Spinal cord (tissue), 10 donors: ENCODE results near the gene RNF169. TPM values are rescaled to one million over a fixed set of nuclear protein-coding genes. Genes with fewer than 3 reads are reported as not detected.
"Not testable (repeated sequence)": the region's sequence is repeated elsewhere in the genome, so short reads cannot be mapped to it uniquely, and the experiment has no call there.

Source experiments
- DNase-seq, 6 donors: peaks; one replicate each; pipeline versions ENCODE4 v3.0.0 to v3.0.0-alpha.2; 2013 to 2015; ENCODE audit warnings: low spot score in 6 of 6, low read depth in 4 of 6
- H3K27ac ChIP-seq: one replicate; pipeline ENCODE4 v1.5.1; 2013; ENCODE audit warnings: low read depth, low read length, control low read depth
- H3K27me3 ChIP-seq: one replicate; pipeline ENCODE4 v1.6.1; 2013; ENCODE audit warnings: low read length; ENCODE audit not compliant: control insufficient read depth, insufficient read depth
- H3K36me3 ChIP-seq: one replicate; pipeline ENCODE4 v1.6.1; 2013; ENCODE audit warnings: low read length; ENCODE audit not compliant: control insufficient read depth, insufficient read depth
- H3K4me1 ChIP-seq: one replicate; pipeline ENCODE4 v1.6.1; 2013; ENCODE audit warnings: low read length; ENCODE audit not compliant: control insufficient read depth, insufficient read depth
- H3K4me3 ChIP-seq: one replicate; pipeline ENCODE4 v1.5.1; 2013; ENCODE audit warnings: low read depth, low read length, control low read depth
- H3K9me3 ChIP-seq: one replicate; pipeline ENCODE4 v1.6.1; 2013; ENCODE audit warnings: low read length; ENCODE audit not compliant: control insufficient read depth, insufficient read depth
- WGBS: methylation state at CpG from one replicate; pipeline ENCODE4 v1.1.5; 2013; ENCODE audit warnings: missing lambda C conversion rate; ENCODE audit not compliant: insufficient coverage; 5-methylcytosine and 5-hydroxymethylcytosine counted together
- polyA plus RNA-seq, 2 donors: library from polyadenylated mRNA; unstranded; fragments of 120-200 nt; gene quantifications; one replicate each; pipeline ENCODE4 v1.2.1, GENCODE V29; 2013; ENCODE audit not compliant: insufficient read length in 2 of 2
- total RNA-seq, 2 donors: library from RNA; depleted of rRNA in 1 of 2; stranded (reverse); fragments of 120-200 nt in 1 of 2; fragments of >200 nt in 1 of 2; gene quantifications; one replicate each; pipeline versions ENCODE4 v1.2.3 to v1.2.4, GENCODE V29; 2013 to 2014
- donor health status: healthy.

The RNF169 gene
- total and polyA plus RNA-seq, 4 donors, result 10.0 to 25.1 (median 17.0) TPM

GRCh38 chr11:74756571-74756970 lies 7.9 kb downstream of the RNF169 start:
- H3K27ac ChIP-seq, result no peak overlapping the region
- no peaks in the 10 kb centered on the region for H3K27me3 ChIP-seq
- no peaks in the 10 kb centered on the region for H3K4me1 ChIP-seq
- H3K4me3 ChIP-seq, result no peak overlapping the region
- no peaks in the 10 kb centered on the region for H3K9me3 ChIP-seq
- no peaks in the 10 kb centered on the region for H3K36me3 ChIP-seq
- DNase-seq, result no peak
- 83% methylated on average over 1 of the region's 1 CpG for WGBS

GRCh38 chr11:74766905-74767304 lies 18.3 kb downstream of the RNF169 start:
- WGBS, result no CpG with 5 or more reads among the region's 1 CpG
- H3K4me3 ChIP-seq, result no peak overlapping the region
- H3K27me3 ChIP-seq, result no peaks in the 10 kb centered on the region
- no peaks in the 10 kb centered on the region for H3K4me1 ChIP-seq
- no peaks in the 10 kb centered on the region for H3K36me3 ChIP-seq
- no peaks in the 10 kb centered on the region for H3K9me3 ChIP-seq
- no peak overlapping the region for H3K27ac ChIP-seq
- no peak for DNase-seq

GRCh38 chr11:74768172-74768651 lies 19.6 kb downstream of the RNF169 start:
- WGBS, result 97% methylated on average over 9 of the region's 9 CpGs
- not testable (repeated sequence) for H3K27me3 ChIP-seq, H3K4me3 ChIP-seq, H3K36me3 ChIP-seq, H3K9me3 ChIP-seq, H3K4me1 ChIP-seq, H3K27ac ChIP-seq, DNase-seq

DNA sequence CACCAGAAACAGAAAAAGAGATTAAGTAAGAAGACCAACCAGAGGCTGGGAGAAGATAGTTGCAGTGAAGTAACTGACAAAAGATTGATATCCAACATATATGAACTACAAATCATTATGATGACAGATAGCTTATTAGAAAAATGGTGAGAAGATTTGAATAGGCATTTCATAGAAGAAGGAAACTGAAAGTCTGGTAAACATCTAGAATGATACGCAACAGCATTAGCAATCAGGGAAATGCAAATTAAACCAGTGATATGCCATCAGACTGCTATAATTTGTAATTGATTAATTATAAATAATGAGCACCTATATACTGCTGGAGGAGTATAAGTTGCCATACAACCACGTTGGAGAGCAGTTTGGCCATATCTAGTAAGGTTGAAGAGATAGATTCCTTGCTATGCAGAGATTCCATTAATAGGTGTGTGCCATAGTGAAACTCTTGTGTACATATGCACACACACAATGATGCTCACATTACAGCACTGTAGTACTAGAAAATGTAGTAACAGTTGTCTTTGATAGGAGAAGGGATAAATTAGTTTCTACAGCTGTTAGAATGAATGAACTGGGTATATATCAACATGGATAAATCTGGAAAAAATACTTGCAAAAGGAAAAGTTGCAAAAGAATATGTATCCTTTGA lies 20.5 kb downstream of the RNF169 start:
- Histone ChIP-seq H3K9me3 (no peaks in the 10 kb centered on the region), H3K27me3 (no peaks in the 10 kb centered on the region), H3K27ac (no peak overlapping the region), H3K4me3 (no peak overlapping the region), H3K36me3 (no peaks in the 10 kb centered on the region), H3K4me1 (no peaks in the 10 kb centered on the region)
- no CpG with 5 or more reads among the region's 2 CpGs for WGBS
- no peak for DNase-seq

DNA sequence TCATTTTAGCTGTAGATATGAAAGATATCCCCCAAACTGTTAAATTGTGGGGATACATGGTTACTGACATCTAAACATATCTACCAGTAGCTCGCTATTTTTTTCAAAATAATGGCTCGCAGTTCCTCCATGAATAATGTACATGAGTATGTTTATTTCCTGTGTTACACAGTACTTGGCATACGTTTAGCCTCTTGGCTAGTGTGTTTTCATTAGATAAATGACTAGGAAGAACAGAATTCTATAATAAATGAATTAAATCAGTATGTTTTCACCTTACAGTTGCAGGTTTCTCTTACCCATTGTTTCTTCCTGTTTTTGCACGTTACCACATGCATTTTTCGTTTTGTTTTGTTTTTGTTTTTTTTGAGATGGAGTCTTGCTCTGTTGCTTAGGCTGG lies 21.8 kb downstream of the RNF169 start:
- no peak overlapping the region for H3K27ac ChIP-seq
- no peaks in the 10 kb centered on the region for H3K36me3 ChIP-seq
- H3K4me1 ChIP-seq, result no peaks in the 10 kb centered on the region
- no peak overlapping the region for H3K4me3 ChIP-seq
- no CpG with 5 or more reads among the region's 5 CpGs for WGBS
- DNase-seq, result no peak
- no peaks in the 10 kb centered on the region for H3K27me3 ChIP-seq
- H3K9me3 ChIP-seq, result no peaks in the 10 kb centered on the region

DNA sequence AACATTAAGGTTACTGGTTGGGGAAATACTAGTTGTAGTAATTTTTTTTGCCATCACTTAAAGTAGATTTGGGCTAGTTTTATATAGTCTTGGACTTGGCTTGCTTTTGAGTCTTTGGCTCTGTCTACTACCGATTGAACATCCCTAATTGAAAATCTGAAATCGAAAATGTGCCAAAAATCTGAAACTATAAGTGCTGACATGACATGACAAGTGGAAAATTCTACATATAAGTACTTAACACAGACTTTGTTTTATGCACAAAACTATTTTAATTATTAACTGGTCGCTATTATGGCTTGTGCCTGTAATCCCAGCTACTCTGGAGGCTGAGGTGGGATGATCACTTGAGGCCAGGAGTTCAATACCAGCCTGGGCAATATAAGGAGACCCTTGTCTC lies 22.5 kb downstream of the RNF169 start:
- WGBS, result no CpG with 5 or more reads among the region's 3 CpGs

DNA sequence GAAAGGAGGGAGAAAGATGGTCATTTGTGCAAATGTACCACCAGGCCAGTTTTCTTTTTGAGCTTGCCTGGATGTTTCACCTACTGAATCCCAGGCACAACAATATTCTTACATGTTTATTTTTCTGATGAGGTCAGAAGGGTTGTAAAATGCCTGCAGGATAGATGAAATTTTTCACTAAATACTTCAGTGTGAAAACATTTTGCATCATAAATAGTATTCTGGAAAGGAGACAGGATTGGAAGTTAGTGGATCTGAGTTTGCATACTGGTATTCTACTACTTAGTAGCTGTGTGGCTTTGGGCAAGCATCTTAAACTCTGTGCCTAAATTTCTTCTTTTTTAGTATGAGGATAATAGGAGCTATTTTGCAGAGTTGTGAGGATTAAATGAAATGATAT lies 24.8 kb downstream of the RNF169 start:
- Histone ChIP-seq H3K9me3 (no peaks in the 10 kb centered on the region), H3K27ac (no peak overlapping the region), H3K27me3 (no peaks in the 10 kb centered on the region), H3K4me3 (no peak overlapping the region), H3K36me3 (no peaks in the 10 kb centered on the region), H3K4me1 (no peaks in the 10 kb centered on the region)
- no peak for DNase-seq

More for the DNA sequence above, 22.5 kb downstream of the RNF169 start:
- no peaks in the 10 kb centered on the region for H3K27me3 ChIP-seq
- no peaks in the 10 kb centered on the region for H3K9me3 ChIP-seq
- no peaks in the 10 kb centered on the region for H3K4me1 ChIP-seq
- no peak overlapping the region for H3K27ac ChIP-seq
- no peak for DNase-seq
- H3K4me3 ChIP-seq, result no peak overlapping the region
- no peaks in the 10 kb centered on the region for H3K36me3 ChIP-seq

DNA sequence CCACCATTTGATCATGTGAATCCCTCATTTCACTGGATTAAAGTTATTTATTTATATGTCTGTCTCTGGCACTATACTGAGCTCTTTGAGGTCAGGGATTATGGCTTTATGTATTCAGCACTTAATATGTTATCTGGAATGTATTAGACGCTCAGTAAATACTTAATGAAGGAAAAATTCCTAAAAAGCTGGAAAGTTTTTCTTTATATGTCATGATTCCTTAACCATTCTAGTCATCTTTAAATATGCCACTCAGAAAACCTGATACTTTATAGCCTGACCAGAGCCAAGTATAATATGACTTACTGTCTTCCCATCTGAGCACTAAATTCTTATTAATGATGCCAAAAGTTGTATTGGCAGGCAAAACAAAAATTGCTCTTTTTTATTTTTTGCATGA lies 27.1 kb downstream of the RNF169 start:
- no peaks in the 10 kb centered on the region for H3K36me3 ChIP-seq
- H3K9me3 ChIP-seq, result no peaks in the 10 kb centered on the region
- WGBS, result no CpG with 5 or more reads among the region's 1 CpG
- no peak overlapping the region for H3K4me3 ChIP-seq
- no peaks in the 10 kb centered on the region for H3K27me3 ChIP-seq
- no peak overlapping the region for H3K27ac ChIP-seq
- no peak for DNase-seq
- no peaks in the 10 kb centered on the region for H3K4me1 ChIP-seq

DNA sequence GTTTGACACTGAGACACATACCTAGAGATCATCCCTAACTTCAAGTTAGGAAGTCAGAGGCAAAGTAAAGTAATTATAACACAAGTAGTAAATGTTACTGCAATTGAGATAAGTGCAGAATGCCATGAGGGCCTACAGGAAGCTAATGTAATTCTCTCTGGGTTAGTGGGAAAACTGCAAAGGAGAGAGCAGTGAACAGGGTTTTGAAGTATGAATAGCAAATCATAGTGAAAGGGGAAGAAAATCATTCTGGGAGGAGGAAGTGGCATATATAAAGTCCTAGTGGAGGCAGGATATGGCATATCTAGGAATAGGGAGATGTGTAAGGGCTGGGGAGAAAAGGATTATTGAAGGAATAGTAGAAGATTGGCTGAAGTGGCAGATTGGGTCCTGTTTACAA lies 27.9 kb downstream of the RNF169 start:
- no peaks in the 10 kb centered on the region for H3K27me3 ChIP-seq
- H3K4me3 ChIP-seq, result no peak overlapping the region
- DNase-seq, result no peak
- H3K27ac ChIP-seq, result no peak overlapping the region
- no peaks in the 10 kb centered on the region for H3K36me3 ChIP-seq
- H3K4me1 ChIP-seq, result no peaks in the 10 kb centered on the region
- H3K9me3 ChIP-seq, result no peaks in the 10 kb centered on the region

DNA sequence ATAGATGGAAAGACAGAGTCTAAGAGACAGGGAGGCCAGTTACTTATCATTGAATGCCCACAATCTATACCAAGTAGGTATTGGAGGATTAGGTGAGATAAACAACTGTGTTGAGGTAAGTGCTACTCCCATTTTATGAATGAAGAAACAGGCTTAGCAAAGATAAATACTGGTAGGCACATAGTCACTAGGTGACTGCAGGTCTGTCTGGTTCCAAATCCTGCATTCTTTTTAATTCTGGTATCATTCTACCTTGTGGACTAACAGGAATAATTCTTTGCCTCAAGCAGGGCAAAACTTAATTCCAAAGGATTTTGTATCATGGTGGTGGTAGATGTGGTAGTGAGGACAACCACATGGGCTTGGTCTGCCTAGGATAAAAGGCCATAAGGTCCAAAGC lies 28.4 kb downstream of the RNF169 start:
- H3K27me3 ChIP-seq, result no peaks in the 10 kb centered on the region
- H3K9me3 ChIP-seq, result no peaks in the 10 kb centered on the region
- no peaks in the 10 kb centered on the region for H3K36me3 ChIP-seq
- DNase-seq, result no peak
- no peak overlapping the region for H3K27ac ChIP-seq
- H3K4me3 ChIP-seq, result no peak overlapping the region
- no peaks in the 10 kb centered on the region for H3K4me1 ChIP-seq
